IMR-90 (cell line): Measurements from ENCODE around the gene ETV6.

Experiments used
- BHLHE40 ChIP-seq: fragments of 150-350 bp; IDR thresholded peaks from 2 replicates; pipeline ENCODE4 v1.6.1; 2016; ENCODE audit warnings: mild to moderate bottlenecking, low read depth, low read length
- CEBPB ChIP-seq: IDR thresholded peaks from 2 replicates; pipeline ENCODE4 v1.6.1; 2012; ENCODE audit warnings: low read depth, low read length, improper control_type of control experiment
- CTCF ChIP-seq: conservative IDR thresholded peaks from 2 replicates; pipeline ENCODE4 v1.5.1; 2012; ENCODE audit warnings: mild to moderate bottlenecking, low read depth, low read length, improper control_type of control experiment
- FOS ChIP-seq: fragments of 150-350 bp; IDR thresholded peaks from 2 replicates; pipeline ENCODE4 v1.6.1; 2016; ENCODE audit warnings: low read depth, low read length
- MAFK ChIP-seq: IDR thresholded peaks from 2 replicates; pipeline ENCODE4 v1.6.1; 2012; ENCODE audit warnings: low read depth, low read length, improper control_type of control experiment
- MAZ ChIP-seq: IDR thresholded peaks from 2 replicates; pipeline ENCODE4 v1.6.1; 2012; ENCODE audit warnings: low read depth, mild to moderate bottlenecking, low read length, improper control_type of control experiment, moderate library complexity, borderline replicate concordance
- MXI1 ChIP-seq: IDR thresholded peaks from 2 replicates; pipeline ENCODE4 v1.6.1; 2012; ENCODE audit warnings: low read depth, mild to moderate bottlenecking, low read length, moderate library complexity, borderline replicate concordance
- NFE2L2 ChIP-seq: fragments of 150-350 bp; IDR thresholded peaks from 2 replicates; pipeline ENCODE4 v1.6.1; 2016; ENCODE audit warnings: low read depth, mild to moderate bottlenecking, low read length
- POLR2A ChIP-seq: IDR thresholded peaks from 2 replicates; pipeline ENCODE4 v1.6.1; 2012; ENCODE audit warnings: mild to moderate bottlenecking, low read depth, low read length
- RAD21 ChIP-seq: IDR thresholded peaks from 2 replicates; pipeline ENCODE4 v1.6.1; 2012; ENCODE audit warnings: low read length, improper control_type of control experiment
- RCOR1 ChIP-seq: IDR thresholded peaks from 2 replicates; pipeline ENCODE4 v1.6.1; 2012; ENCODE audit warnings: mild to moderate bottlenecking, low read length, improper control_type of control experiment; ENCODE audit not compliant: insufficient replicate concordance
- RFX5 ChIP-seq: IDR thresholded peaks from 2 replicates; pipeline ENCODE4 v1.8.0; 2012; ENCODE audit warnings: low read depth, mild to moderate bottlenecking, low read length, moderate library complexity
- USF2 ChIP-seq: fragments of 150-350 bp; IDR thresholded peaks from 2 replicates; pipeline ENCODE4 v1.6.1; 2017; ENCODE audit warnings: mild to moderate bottlenecking, antibody characterized with exemption, low read length, low read depth

GRCh38 chr12:11718105-11718504 lies 68.6 kb downstream of the ETV6 start:
- TF ChIP-seq CTCF, result no peak
- no peak for TF ChIP-seq BHLHE40
- TF ChIP-seq MAFK, result no peak
- TF ChIP-seq CEBPB, result no peak
- TF ChIP-seq RAD21, result no peak
- no peak for TF ChIP-seq MAZ
- TF ChIP-seq RFX5, result no peak
- TF ChIP-seq POLR2A, result no peak
- TF ChIP-seq USF2, result no peak
- TF ChIP-seq MXI1, result no peak
- TF ChIP-seq NFE2L2, result no peak
- TF ChIP-seq RCOR1, result no peak
- no peak for TF ChIP-seq FOS
